WI38 (cell line): ENCODE results near the gene GALNT2.

Source experiments
- H3K4me3 ChIP-seq: 2 replicates; pipeline ENCODE4 v1.5.1; 2011; ENCODE audit warnings: low read depth, mild to moderate bottlenecking, control low read depth, low read length
- TF ChIP-seq, protein P1 (sequence below): IDR thresholded peaks from 2 replicates; pipeline ENCODE4 v1.5.1; 2012; ENCODE audit warnings: low read depth, mild to moderate bottlenecking, control low read depth, low read length

Gene GALNT2

DNA sequence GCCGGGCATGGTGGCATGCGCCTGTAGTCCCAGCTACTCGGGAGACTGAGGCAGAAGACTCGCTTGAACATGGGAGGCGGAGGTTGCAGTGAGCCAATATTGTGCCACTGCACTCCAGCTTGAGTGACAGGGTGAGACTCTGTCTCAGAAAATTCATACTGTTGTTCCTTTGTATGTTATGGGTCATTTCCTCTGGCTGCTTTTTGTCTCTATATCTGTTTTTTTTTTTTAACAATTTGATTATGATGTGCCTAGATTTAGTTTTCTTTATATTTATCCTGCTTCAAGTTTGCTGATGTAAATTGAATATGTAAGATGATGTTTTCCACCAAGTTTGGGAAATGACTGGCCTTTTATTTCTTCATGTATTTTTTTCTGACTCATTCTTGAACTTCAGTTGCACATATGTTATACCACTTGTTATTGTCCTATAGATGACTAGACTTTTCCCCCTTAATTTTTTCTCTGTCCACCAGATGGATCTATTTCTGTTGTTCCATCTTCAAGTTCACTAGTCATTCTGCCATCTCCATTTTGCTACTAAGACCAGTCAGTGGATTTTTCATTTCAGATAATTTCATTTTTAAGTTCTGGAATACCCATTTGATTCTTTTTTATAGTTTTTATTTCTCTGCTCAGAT lies 173.5 kb downstream of the GALNT2 start:
- no peak overlapping the region for H3K4me3 ChIP-seq
- TF ChIP-seq, protein P1, sequence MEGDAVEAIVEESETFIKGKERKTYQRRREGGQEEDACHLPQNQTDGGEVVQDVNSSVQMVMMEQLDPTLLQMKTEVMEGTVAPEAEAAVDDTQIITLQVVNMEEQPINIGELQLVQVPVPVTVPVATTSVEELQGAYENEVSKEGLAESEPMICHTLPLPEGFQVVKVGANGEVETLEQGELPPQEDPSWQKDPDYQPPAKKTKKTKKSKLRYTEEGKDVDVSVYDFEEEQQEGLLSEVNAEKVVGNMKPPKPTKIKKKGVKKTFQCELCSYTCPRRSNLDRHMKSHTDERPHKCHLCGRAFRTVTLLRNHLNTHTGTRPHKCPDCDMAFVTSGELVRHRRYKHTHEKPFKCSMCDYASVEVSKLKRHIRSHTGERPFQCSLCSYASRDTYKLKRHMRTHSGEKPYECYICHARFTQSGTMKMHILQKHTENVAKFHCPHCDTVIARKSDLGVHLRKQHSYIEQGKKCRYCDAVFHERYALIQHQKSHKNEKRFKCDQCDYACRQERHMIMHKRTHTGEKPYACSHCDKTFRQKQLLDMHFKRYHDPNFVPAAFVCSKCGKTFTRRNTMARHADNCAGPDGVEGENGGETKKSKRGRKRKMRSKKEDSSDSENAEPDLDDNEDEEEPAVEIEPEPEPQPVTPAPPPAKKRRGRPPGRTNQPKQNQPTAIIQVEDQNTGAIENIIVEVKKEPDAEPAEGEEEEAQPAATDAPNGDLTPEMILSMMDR, result no peak

DNA sequence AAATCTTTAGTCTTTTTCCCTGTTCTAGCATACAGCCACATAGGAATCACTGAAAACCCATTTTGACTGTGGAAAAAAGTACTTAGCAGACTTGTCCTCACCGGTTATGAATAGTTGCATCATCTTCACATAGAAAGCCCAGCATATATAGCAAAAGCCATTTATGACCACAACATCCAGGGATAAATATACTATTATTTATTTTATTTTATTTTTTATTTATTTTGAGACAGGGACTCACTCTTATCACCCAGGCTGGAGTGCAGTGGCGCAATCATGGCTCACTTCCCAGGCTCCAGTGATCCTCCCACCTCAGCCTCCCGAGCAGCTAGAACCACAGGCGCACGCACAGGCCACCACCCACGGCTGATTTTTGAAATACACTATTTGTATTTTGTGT lies 175.3 kb downstream of the GALNT2 start:
- H3K4me3 ChIP-seq, result no peak overlapping the region
- TF ChIP-seq, protein P1, result no peak

DNA sequence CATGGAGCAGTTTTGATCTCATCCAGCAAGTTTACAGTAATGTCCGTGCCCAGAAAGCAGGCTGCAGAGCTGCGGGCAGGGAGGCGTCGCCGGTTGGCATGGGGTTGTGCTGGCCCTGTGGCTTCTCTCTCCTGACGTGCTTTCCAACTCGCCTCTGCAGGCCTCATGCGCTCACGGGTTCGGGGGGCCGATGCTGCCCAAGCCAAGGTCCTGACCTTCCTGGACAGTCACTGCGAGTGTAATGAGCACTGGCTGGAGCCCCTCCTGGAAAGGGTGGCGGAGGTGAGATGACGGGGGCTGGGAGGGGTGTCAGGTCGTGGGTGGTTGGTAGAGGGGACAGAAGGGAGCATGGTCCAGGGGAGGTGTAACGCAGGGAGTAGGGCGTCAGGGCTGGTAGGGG lies 176.1 kb downstream of the GALNT2 start:
- H3K4me3 ChIP-seq, result no peak overlapping the region
- TF ChIP-seq, protein P1, result no peak

DNA sequence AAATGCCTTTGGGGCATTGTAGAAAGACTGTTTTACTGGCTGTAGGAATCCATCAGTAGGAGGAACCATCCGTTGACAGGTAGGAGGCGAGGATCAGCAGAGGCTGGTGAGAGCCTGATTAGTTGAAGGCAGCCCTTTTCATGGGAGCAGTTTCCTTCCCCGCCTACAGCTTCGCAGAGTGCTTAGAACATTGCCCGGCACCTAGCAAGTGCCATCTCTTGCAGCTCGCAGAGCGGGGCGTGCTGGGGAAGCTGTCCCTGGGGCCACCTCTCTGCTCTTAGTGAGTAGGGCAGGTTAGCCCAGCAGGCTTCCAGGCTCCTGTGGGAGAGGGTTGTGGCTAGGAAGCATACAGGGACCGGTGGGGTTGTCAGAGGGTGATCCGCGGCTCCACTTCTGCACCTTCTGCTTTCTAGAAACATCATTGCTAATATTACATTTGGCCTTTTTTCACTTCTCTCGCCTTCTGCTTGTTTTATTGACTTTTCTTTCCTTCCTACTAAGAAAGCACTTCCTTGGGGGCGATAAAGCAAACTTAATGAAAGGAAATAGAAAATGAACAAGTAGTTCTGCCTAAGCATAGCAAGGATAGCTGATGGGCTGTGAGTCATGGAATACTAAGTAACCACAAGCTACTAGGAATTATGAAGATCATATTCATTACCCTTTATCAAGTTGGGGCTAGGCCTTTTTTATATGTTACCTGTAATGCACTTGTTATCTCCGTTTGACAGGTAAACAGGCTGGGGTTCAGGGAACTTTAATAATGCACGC lies 176.7 kb downstream of the GALNT2 start:
- no peak overlapping the region for H3K4me3 ChIP-seq
- TF ChIP-seq, protein P1, result no peak

DNA sequence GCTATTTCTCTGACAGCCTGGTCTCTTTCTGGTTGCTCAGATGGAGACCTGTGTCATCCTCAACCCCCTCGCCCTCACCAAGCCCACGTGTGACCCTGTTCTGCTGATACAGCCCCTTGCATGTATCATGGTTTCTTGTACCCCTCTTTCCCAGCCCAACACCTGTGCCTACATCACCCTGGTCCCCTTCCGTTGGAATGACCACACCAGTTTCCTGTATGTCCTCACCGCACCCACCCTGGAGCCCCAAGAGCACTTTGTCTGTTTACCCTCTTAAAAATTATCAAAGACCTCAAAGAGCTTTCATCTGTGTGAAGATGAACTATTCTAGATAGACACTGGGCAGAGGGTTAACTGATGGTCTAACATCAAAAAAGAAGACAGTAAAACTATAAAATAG lies 179.5 kb downstream of the GALNT2 start:
- no peak overlapping the region for H3K4me3 ChIP-seq
- TF ChIP-seq, protein P1, result no peak

DNA sequence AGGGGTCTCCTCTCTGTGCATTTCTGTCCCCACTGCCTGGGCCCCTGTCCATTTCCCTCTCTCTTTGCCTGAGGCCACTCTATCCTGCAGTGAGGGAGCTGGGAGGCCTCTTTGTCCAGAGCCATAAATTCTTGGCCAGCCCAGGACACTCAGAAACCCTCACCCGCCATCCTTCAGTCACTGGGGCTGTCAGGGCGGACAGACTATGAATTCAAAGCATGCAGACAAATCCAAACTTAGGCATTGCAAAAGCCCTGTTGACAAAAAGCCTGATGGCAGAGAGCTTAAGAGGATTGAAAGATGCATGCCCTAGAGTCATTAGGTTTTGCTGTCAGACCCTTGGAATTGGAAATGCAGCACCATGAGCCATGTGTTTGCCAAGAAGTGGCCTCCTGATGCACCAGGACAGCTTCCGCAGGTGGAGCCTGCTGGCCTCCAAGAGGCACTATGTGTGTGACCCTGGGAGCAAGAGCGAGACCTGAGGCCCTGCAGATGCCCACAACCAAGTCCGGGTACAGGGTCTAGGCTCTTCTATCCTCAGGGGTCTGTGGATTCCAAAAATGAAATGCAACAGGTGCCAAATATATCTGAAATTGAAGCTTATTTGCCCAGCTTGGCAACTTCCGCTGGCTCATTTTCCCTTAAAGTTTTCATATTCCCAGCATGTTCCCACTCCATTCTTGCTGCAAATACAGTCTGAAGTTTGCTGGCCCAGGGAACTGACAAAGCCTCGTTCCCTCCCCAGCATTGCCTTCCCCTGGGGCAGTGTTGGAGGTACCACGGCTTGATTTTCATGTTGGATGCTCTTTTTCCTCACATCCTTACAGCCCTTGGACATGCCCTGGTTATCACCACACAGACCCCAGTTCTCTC lies 181.2 kb downstream of the GALNT2 start:
- TF ChIP-seq, protein P1, result no peak
- no peak overlapping the region for H3K4me3 ChIP-seq
